Subcutaneous adipose tissue (tissue), 4 donors: ENCODE data around the gene GRIN2A. TPM values are rescaled to one million over a fixed set of nuclear protein-coding genes. Genes with fewer than 3 reads are reported as not detected.

Experiments
- CTCF ChIP-seq: fragments of 450-650 bp; IDR thresholded peaks from one replicate; pipeline ENCODE4 v1.5.1; 2016; ENCODE audit warnings: low read depth, mild to moderate bottlenecking, control low read depth, antibody characterized with exemption, moderate library complexity
- total RNA-seq, 4 donors: library from RNA; depleted of rRNA; stranded (reverse); fragments of >200 nt; gene quantifications; one replicate each; pipeline ENCODE4 v1.1.0, GENCODE V29; 2016

Gene GRIN2A
- total RNA-seq, 4 donors from 2014 or later, result under 0.01 to 0.19 (median 0.17) TPM; not detected in 1

- no peak for TF ChIP-seq CTCF
Measured at GRCh38 chr16:10205688-10206087, 23.5 kb upstream of the GRIN2A start.

- no peak for TF ChIP-seq CTCF
Measured at GRCh38 chr16:10202649-10203048, 20.4 kb upstream of the GRIN2A start.

GRCh38 chr16:10200637-10201586 is 18.7 kb upstream of the GRIN2A start:
- TF ChIP-seq CTCF, result no peak

- no peak for TF ChIP-seq CTCF
Measured at GRCh38 chr16:10196999-10197398, 14.8 kb upstream of the GRIN2A start.

- no peak for TF ChIP-seq CTCF
Measured at GRCh38 chr16:10191096-10191495, 8.9 kb upstream of the GRIN2A start.

GRCh38 chr16:10189861-10190390 is 7.7 kb upstream of the GRIN2A start:
- TF ChIP-seq CTCF, result no peak

GRCh38 chr16:10188236-10188635 is 6.0 kb upstream of the GRIN2A start:
- TF ChIP-seq CTCF, result no peak
